GM12878 (cell line): ENCODE data around the gene CACNA2D4.

Source experiments
- CTCF ChIP-seq, 3 experiments: IDR thresholded peaks in 2 of 3; conservative IDR thresholded peaks in 1 of 3; 2 replicates each; pipeline ENCODE4 v1.5.1; 2011; ENCODE audit warnings: low read depth in 3 of 3, low read length in 3 of 3, mild to moderate bottlenecking in 3 of 3, control low read depth in 2 of 3, moderate library complexity in 2 of 3, inconsistent platforms in 1 of 3, mixed read lengths in 1 of 3; ENCODE audit not compliant: control insufficient read depth in 2 of 3, insufficient read depth in 1 of 3; ENCODE audit errors: extremely low read depth in 1 of 3
- EP300 ChIP-seq, 2 experiments: fragments of 150-350 bp in 1 of 2; IDR thresholded peaks; 2 replicates each; pipeline ENCODE4 v1.6.1; 2011 to 2012; ENCODE audit warnings: low read depth in 2 of 2, low read length in 2 of 2, borderline replicate concordance in 1 of 2, improper control_type of control experiment in 1 of 2, inconsistent platforms in 1 of 2; ENCODE audit not compliant: control insufficient read depth in 1 of 2
- EZH2 ChIP-seq: IDR thresholded peaks from 2 replicates; pipeline ENCODE4 v1.6.1; 2012; ENCODE audit warnings: low read depth, mild to moderate bottlenecking, control low read depth, inconsistent platforms, low read length, borderline replicate concordance; ENCODE audit not compliant: control insufficient read depth
- FOXM1 ChIP-seq: IDR thresholded peaks from 2 replicates; pipeline ENCODE4 v1.6.1; 2012; ENCODE audit warnings: low read depth, mild to moderate bottlenecking, inconsistent platforms, low read length, moderate library complexity
- IRF5 ChIP-seq: fragments of 450-650 bp; IDR thresholded peaks from 2 replicates; pipeline ENCODE4 v1.6.1; 2017; ENCODE audit warnings: borderline replicate concordance
- MLLT1 ChIP-seq: fragments of 450-650 bp; IDR thresholded peaks from 2 replicates; pipeline ENCODE4 v1.6.1; 2016; ENCODE audit warnings: mild to moderate bottlenecking
- NFIC ChIP-seq: IDR thresholded peaks from 2 replicates; pipeline ENCODE4 v1.6.1; 2012; ENCODE audit warnings: low read depth, mild to moderate bottlenecking, inconsistent platforms, low read length, moderate library complexity
- NFYA ChIP-seq: IDR thresholded peaks from 2 replicates; pipeline ENCODE4 v1.6.1; 2011; ENCODE audit warnings: low read depth, mild to moderate bottlenecking, low read length, improper control_type of control experiment, borderline replicate concordance
- POLR2A ChIP-seq: IDR thresholded peaks from 2 replicates; pipeline ENCODE4 v1.6.1; 2011; ENCODE audit warnings: low read depth, mild to moderate bottlenecking, low read length
- POLR2AphosphoS5 ChIP-seq: IDR thresholded peaks from 2 replicates; pipeline ENCODE4 v1.6.1; 2011; ENCODE audit warnings: mild to moderate bottlenecking, low read length, inconsistent platforms
- SIN3A ChIP-seq: IDR thresholded peaks from 2 replicates; pipeline ENCODE4 v1.6.1; 2012; ENCODE audit warnings: low read depth, low read length, improper control_type of control experiment
- ZNF592 ChIP-seq: fragments of 450-650 bp; IDR thresholded peaks from 2 replicates; pipeline ENCODE4 v1.6.1; 2017; ENCODE audit warnings: mild to moderate bottlenecking, moderate library complexity
- ZNF687 ChIP-seq: fragments of 450-650 bp; IDR thresholded peaks from 2 replicates; pipeline ENCODE4 v1.6.1; 2017; ENCODE audit warnings: mild to moderate bottlenecking, moderate library complexity

GRCh38 chr12:1872448-1872847 is 46.0 kb downstream of the CACNA2D4 start:
- TF ChIP-seq NFIC (no peak), FOXM1 (no peak), CTCF (IDR thresholded peaks at IDR 0.05 in 2 of 3, conservative IDR thresholded peaks at IDR 0.05 in 1 of 3; ENCODE audit: control insufficient read depth in 2 of 3, extremely low read depth in 1 of 3, insufficient read depth in 1 of 3, low read depth in 3 of 3, low read length in 3 of 3) (no peak), MLLT1 (no peak), EZH2 (no peak), EP300 (IDR thresholded peaks at IDR 0.05; ENCODE audit: borderline replicate concordance in 1 of 2, control insufficient read depth in 1 of 2, low read depth in 2 of 2, low read length in 2 of 2) (no peak), ZNF592 (no peak), POLR2AphosphoS5 (no peak), POLR2A (no peak), ZNF687 (no peak), IRF5 (no peak), SIN3A (no peak), NFYA (no peak)
